SH-SY5Y (cell line): ENCODE results near the gene MSRB2.

Source experiments
- GATA2 ChIP-seq: IDR thresholded peaks from 2 replicates; pipeline ENCODE4 v1.6.1; 2011; ENCODE audit warnings: mild to moderate bottlenecking, low read depth, low read length
- GATA3 ChIP-seq: IDR thresholded peaks from 2 replicates; pipeline ENCODE4 v1.6.1; 2011; ENCODE audit warnings: low read depth, mild to moderate bottlenecking, low read length, moderate library complexity

Gene MSRB2

DNA sequence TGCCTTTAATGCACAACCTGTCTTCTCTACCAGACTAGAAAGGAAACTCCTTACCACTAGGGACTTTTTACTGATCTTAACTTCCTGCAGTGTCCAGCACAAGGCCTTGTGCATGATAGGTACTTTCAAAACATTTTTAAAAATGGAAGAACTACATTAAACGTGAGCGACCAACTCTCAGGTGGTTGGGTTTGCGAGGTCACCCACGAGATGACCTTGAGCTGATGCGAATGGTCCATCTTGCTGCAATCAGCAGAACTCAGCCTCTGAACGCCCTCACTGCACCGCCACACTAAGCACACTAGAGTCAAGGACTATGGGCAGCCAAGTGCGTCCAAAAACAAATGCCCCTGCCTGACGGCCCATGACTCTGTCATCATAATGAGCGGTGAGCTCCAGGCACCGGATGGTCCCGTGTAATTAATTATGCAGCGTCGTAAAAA lies 61.9 kb downstream of the MSRB2 start:
- TF ChIP-seq GATA2 (no peak), GATA3 (no peak)

DNA sequence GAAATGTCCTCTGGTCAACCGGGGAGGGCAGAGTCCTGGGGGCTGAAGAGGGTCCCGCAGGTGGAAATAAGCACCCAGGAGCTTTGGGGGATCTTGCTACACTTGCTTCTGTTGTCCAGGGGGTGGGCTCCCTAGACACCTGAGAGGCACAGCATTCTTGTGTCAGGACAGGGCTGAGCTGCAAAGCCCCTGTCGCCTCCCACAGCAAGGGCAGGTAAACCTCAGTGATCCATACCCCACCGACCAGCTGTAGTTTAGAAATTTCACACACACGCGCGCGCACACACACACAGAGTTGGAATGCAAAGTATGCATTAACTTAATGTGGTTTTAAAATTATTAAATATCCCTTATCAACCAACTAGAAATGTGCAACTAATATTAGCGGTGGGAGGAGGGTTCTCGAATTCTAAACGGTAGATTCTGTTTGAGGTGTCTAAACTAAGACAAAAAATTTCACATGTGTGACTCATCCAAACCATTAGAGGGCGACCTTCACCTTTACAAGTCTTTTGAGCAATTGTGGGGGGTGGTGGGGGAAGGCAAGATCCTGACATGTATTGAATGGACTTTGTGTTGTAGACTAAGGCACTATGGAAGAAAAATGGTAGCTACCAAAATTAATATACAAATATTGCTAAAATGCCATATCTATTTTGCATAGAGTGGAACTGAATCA lies 62.5 kb downstream of the MSRB2 start:
- TF ChIP-seq GATA3 = no peak
- no peak for TF ChIP-seq GATA2

DNA sequence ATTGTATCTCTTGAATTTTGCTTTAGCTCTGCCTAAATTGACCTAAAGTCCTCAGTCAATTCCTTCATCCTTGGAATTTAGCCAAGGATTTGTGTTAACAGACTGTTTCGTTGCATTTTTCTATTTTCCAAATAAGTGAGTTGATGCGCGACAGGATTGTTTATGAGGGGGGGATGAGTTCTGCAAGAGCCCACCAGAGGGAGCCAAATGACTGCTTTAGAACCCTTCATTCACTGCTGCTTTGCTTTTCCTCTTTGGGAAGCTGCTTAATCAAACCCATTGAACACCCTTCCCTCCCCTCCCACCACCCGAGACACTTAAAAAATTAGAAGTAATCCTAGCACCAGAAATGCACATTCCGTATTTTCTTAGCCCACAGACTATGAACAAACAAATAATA lies 63.0 kb downstream of the MSRB2 start:
- TF ChIP-seq GATA2 (no peak), GATA3 (no peak)

DNA sequence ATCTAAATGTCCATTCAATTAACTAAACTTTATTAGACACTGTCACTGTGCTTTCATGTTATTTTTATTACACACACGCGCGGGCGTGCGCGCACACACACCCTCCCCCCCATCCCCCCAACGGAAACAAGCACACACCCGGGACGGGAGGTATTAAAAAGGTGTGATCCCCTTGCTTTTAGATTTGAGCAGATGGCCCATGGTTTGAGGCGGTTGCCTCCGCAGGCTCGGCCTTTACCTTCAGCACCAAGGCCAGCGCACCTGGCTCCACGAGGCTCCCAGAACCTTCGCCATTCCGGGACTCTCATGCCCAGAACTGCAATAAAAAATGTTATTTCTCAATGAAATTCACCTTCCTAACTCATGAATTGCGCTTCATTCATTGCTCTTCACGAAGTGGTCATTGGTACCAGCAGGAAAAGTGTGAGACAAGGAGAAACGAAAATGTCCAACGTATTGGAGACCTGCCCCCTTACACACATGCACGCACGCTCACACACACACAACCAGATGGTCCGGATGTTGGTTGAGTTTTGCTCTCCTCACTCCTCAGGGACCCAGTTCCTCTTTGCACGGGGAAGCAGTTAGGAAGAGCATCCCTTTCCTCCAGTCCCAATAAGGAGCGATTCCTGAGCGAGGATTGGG lies 76.0 kb downstream of the MSRB2 start:
- TF ChIP-seq GATA2 = no peak
- TF ChIP-seq GATA3 = no peak
